DND-41 (cell line): Measurements from ENCODE around the gene TMEM250.

Experiments used
- ATAC-seq: fragments of 200-7000 bp; cut with Tn5 transposase; 3 replicates; pipeline ENCODE4 v1.9.1; 2021; ENCODE audit warnings: low read depth; ENCODE audit not compliant: insufficient read depth
- DNase-seq: peaks from one replicate; pipeline ENCODE4 v3.0.0-alpha.2; 2020
- H2AFZ ChIP-seq: 2 replicates; pipeline ENCODE4 v1.6.0; 2012; ENCODE audit warnings: low read depth, low read length
- H3K27ac ChIP-seq: 2 replicates; pipeline ENCODE4 v1.5.1; 2012; ENCODE audit warnings: low read length, inconsistent platforms
- H3K27me3 ChIP-seq: fragments of 200-600 bp; sonication (generic); 2 replicates; pipeline ENCODE4 v1.6.0; 2012; ENCODE audit warnings: low read length, mild to moderate bottlenecking, inconsistent platforms; ENCODE audit not compliant: insufficient read depth, poor library complexity
- H3K36me3 ChIP-seq: 2 replicates; pipeline ENCODE4 v1.5.1; 2012; ENCODE audit warnings: low read length, inconsistent platforms; ENCODE audit not compliant: insufficient read depth
- H3K4me1 ChIP-seq: 2 replicates; pipeline ENCODE4 v1.5.1; 2012; ENCODE audit warnings: mild to moderate bottlenecking, low read length; ENCODE audit not compliant: insufficient read depth
- H3K4me2 ChIP-seq: 2 replicates; pipeline ENCODE4 v1.6.0; 2012; ENCODE audit warnings: mild to moderate bottlenecking, moderate library complexity, low read length, inconsistent platforms; ENCODE audit not compliant: insufficient read depth
- H3K4me3 ChIP-seq, 2 experiments: fragments of 200-600 bp in 1 of 2; shearing (Covaris generic) in 1 of 2; 2 replicates each; pipeline ENCODE4 v1.5.1; 2012 to 2016; ENCODE audit warnings: inconsistent platforms in 2 of 2, low read length in 2 of 2, mild to moderate bottlenecking in 2 of 2, low read depth in 1 of 2, moderate library complexity in 1 of 2
- H3K79me2 ChIP-seq: 2 replicates; pipeline ENCODE4 v1.6.0; 2012; ENCODE audit warnings: low read length, inconsistent platforms; ENCODE audit not compliant: insufficient read depth
- H3K9ac ChIP-seq: 2 replicates; pipeline ENCODE4 v1.6.0; 2012; ENCODE audit warnings: low read depth, mild to moderate bottlenecking, inconsistent platforms, low read length, moderate library complexity
- H3K9me3 ChIP-seq: 2 replicates; pipeline ENCODE4 v1.5.1; 2012; ENCODE audit warnings: low read length, moderate library complexity, mild to moderate bottlenecking, inconsistent platforms; ENCODE audit not compliant: insufficient read depth, severe bottlenecking
- H4K20me1 ChIP-seq: 2 replicates; pipeline ENCODE4 v1.6.0; 2012; ENCODE audit warnings: low read length; ENCODE audit not compliant: insufficient read depth
- CTCF ChIP-seq: IDR thresholded peaks from 2 replicates; pipeline ENCODE4 v1.5.1; 2012; ENCODE audit warnings: borderline replicate concordance, low read length, moderate library complexity, mild to moderate bottlenecking; ENCODE audit not compliant: poor library complexity, severe bottlenecking; ENCODE audit errors: extremely low read depth
- EZH2 ChIP-seq: IDR thresholded peaks from 3 replicates; pipeline ENCODE4 v1.6.1; 2012; ENCODE audit warnings: borderline replicate concordance, low read depth, mild to moderate bottlenecking, moderate library complexity, low read length, inconsistent platforms; ENCODE audit not compliant: severe bottlenecking

TMEM250 gene

GRCh38 chr9:136147038-136147889 is 28.6 kb upstream of the TMEM250 start:
- TF ChIP-seq EZH2: no peak
- no peak for TF ChIP-seq CTCF
- Histone ChIP-seq H3K9me3 (no peaks in the 10 kb centered on the region), H3K4me3 (no peak overlapping the region), H2AFZ (no peak overlapping the region), H3K79me2 (no peaks in the 10 kb centered on the region), H4K20me1 (no peaks in the 10 kb centered on the region), H3K27me3 (no peaks in the 10 kb centered on the region), H3K4me2 (no peak overlapping the region), H3K4me1 (no peaks in the 10 kb centered on the region), H3K36me3 (no peaks in the 10 kb centered on the region), H3K27ac (no peak overlapping the region), H3K9ac (no peak overlapping the region)
- DNase-seq: no peak
- ATAC-seq: no peak

GRCh38 chr9:136146126-136147037 is 27.7 kb upstream of the TMEM250 start:
- Histone ChIP-seq H2AFZ (no peak overlapping the region), H3K4me3 (no peak overlapping the region), H3K27ac (no peak overlapping the region), H3K27me3 (no peaks in the 10 kb centered on the region), H4K20me1 (no peaks in the 10 kb centered on the region), H3K9me3 (no peaks in the 10 kb centered on the region), H3K36me3 (no peaks in the 10 kb centered on the region), H3K9ac (no peak overlapping the region), H3K4me2 (no peak overlapping the region), H3K4me1 (no peaks in the 10 kb centered on the region), H3K79me2 (no peaks in the 10 kb centered on the region)
- ATAC-seq: no peak
- TF ChIP-seq EZH2: no peak
- no peak for TF ChIP-seq CTCF
- DNase-seq: no peak

- ATAC-seq: no peak
- no peak overlapping the region for H3K4me2 ChIP-seq
- H3K4me1 ChIP-seq: no peaks in the 10 kb centered on the region
- H3K36me3 ChIP-seq: no peaks in the 10 kb centered on the region
- no peak overlapping the region for H3K9ac ChIP-seq
- no peak for DNase-seq
- H2AFZ ChIP-seq: no peak overlapping the region
- H3K27ac ChIP-seq: no peak overlapping the region
- H3K4me3 ChIP-seq: no peak overlapping the region
- no peaks in the 10 kb centered on the region for H3K9me3 ChIP-seq
- H3K27me3 ChIP-seq: no peaks in the 10 kb centered on the region
- TF ChIP-seq CTCF: no peak
- TF ChIP-seq EZH2: no peak
- no peaks in the 10 kb centered on the region for H3K79me2 ChIP-seq
- no peaks in the 10 kb centered on the region for H4K20me1 ChIP-seq
These were observed 26.9 kb upstream of the TMEM250 start for GRCh38 chr9:136145580-136145979.
